Amygdala (tissue), 56 donors: Measurements from ENCODE around the gene TSSK6.
"Not testable (repeated sequence)": the region's sequence is repeated elsewhere in the genome, so short reads cannot be mapped to it uniquely, and the experiment has no call there.

Source experiments
- DNase-seq, 56 donors: peaks; one replicate each; lab custom pipeline; 2025; lab: John Stamatoyannopoulos, UW

The TSSK6 gene

DNA sequence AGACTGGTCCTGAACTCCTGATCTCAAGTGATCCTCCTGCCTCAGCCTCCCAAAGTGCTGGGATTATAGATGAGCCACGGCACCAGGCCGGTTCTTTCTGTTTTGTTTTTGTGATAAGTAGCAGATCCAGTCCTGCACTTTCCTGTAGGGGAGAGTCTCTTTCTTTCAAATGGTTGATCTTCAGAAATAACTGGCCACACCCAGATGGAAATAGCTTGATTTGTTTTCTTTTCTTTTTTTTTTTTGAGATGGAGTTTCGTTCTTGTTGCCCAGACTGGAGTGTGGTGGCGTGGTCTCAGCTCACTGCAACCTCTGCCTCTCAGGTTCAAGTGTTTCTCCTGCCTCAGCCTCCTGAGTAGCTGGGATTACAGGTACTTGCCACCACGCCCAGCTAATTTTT, 43.2 kb downstream of the TSSK6 start:
- DNase-seq, result not testable (repeated sequence)

DNA sequence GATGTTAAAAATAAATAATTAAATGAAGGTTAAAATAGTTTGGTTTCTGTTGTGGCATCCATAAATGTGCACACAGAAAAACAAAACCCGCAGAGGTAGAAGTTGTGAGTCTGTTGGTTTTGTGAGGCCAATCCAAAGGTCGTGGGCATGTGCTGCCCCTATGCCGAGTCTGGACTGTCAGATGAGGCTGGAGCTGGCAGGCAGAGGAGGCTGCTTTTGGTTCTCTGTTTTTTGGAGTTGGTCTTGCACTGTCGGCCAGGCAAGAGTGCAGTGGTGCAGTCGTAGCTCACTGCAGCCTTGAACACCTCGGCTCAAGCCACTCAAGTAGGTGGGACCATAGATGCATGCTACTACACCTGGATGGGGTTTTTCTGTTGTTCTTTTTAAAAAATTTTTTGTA, 43.7 kb downstream of the TSSK6 start:
- no peak for DNase-seq

DNA sequence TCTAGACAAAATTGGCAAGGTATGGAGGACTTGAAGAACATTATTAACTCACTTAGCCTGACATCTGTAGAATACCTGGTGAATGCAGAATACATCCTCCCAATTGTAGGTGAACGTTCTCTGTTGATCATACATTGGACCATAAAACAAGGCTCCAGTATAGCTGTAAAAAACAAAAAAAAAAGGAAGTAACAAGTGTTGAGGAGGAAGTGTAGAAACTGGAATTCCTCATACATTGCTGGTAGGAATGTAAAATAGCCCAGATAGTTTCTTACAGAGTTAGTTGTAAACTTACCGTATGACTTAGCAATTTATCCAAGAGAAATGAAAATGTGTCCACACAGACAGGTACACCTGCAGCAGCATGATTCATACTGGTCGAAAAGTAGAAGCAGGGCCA, 44.8 kb downstream of the TSSK6 start:
- no peak for DNase-seq

DNA sequence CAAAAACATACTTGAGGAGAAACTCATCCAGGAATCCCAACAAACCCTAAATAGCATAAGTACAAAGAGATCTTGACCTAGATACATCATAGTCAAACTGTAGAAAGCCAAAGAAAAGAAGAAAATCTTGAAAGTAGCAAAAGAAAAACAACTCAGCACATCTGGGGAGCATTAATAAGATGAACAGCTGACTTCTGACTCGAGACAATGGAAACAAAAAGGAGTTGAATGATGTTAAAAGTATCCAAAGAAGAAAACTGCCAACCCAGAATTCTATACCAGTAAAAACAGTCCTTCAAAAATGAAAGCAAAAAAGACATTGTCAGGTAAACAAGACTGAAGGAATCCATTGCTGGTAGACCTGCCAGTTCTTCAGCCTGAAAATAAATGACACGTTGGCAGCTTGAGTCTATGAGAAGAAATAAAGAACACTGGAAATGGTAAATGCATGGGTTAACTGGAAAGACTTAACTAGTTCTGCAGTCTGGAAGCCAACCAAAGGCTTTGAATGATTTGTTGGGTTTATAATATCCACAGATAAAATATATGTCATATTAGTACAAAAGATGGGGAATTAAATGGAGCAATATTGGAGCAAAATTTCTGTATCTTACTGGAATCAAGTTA, 46.8 kb downstream of the TSSK6 start:
- DNase-seq, result no peak

DNA sequence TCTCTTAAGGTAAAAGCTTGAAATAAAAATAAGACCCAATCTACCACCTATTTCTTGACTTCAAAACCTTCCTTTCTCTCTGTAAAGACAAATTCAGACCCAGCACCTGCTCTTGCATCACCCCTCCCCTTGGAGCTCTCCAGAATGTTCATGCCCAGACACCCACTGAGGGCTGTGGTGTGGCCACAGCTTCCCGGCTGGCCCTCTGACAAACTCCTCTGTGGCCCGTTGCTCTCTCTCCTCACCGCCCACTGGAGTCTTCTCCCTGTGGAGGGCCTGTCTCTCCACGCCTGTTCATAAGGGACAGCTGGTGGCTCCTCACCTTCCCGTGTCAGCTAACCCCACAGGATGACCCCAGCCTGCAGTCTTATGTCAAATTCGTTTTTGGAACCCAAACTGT, 49.1 kb downstream of the TSSK6 start:
- no peak for DNase-seq

DNA sequence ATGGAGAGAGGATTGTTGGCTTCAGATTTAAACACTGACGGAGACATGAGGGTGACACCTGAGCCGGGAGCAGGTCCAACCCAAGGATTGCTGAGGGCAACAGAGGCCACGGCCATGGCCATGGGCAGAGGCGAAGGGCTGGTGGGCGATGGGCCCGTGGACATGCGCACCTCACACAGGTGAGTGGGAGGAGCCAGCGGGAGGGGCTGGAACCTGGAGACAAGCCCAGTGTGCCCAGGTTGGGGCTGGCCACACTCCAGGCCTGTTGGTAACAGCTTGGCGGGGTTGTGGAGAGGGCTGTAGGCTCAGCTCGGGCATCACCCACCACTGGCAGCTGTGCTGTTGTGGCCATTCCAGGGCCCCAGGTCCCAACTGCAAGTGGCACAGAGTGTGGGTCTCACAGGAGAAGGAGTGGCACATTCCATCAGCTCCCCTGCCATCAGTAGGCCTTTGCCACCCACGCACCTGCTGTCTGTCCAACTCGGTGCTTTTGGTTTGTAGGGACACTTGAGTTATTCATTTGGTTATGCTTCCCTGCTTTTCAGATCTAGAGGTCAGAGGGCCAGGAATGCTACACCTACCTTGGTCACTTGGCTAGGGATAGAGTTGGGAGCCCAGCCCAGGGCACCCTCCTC, 49.8 kb downstream of the TSSK6 start:
- no peak for DNase-seq

DNA sequence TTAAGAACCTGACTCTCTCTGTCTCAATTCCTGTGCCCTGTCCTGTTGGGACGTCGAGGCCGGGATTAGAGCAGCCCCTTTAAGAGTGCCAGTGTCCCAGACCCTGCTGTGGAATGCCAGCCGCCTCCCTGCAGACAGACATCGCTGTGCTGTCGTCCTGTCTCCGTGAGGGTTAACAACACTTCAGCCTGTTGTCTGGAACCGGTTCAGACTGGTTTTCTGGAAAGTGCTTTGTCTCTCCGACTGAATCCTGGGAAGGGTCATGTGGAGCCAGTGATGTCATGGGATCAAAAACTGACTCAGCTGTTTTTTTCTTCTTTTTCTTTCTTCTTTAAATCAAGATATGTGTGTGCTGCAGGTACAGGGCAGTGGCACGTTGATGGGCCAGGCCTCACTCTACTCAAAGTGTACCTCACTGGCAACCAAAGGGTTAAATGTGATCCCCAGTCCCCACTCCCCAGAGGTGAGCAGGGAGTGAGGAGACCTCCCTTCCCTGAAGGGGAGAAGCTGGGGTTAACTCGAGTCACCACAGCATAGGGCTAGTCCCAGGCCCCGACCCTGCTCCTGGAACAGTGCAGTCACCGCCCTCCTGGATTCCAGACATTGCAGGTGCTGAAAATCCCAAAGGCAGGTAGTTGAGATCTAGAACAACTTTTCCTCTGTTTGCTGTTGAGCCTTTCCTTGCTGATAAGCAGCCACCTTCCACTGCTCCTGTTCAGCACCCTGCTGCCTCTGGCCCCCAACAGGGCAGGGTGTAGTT, 50.8 kb downstream of the TSSK6 start:
- DNase-seq, result peak in 8 of 56 donors; percentile 20 to 62 (median 36)
